Activated B cell treated with CpG ODN at 0.5 μM for 24 hours (primary cell): ENCODE results near the gene ANP32E. TPM values are rescaled to one million over a fixed set of nuclear protein-coding genes. Genes with fewer than 3 reads are reported as not detected.
"Not testable (repeated sequence)": the region's sequence is repeated elsewhere in the genome, so short reads cannot be mapped to it uniquely, and the experiment has no call there.

ENCODE experiments used
- ATAC-seq: fragments of 200-7000 bp; cut with Tn5 transposase; one replicate; pipeline ENCODE4 v1.10.0; 2021; ENCODE audit warnings: low read depth, mild to moderate bottlenecking, moderate library complexity
- CTCF ChIA-PET: fragments of 350-600 bp; sonication (Branson Sonifier 250); formaldehyde crosslinking; loops from one replicate; lab custom pipeline; 2021; ENCODE audit warnings: antibody characterized with exemption; lab: Charles Lee
- POLR2A ChIA-PET: fragments of 350-600 bp; sonication (Branson Sonifier 250); formaldehyde crosslinking; loops from one replicate; lab custom pipeline; 2021; ENCODE audit warnings: antibody characterized with exemption; lab: Charles Lee
- DNase-seq: peaks from one replicate; pipeline ENCODE4 v3.0.0; 2022
- H3K27ac Mint-ChIP-seq: one replicate; pipeline ENCODE4 v1.8.0; 2020; ENCODE audit warnings: mixed read lengths
- H3K27me3 Mint-ChIP-seq: one replicate; pipeline ENCODE4 v1.8.0; 2021; ENCODE audit warnings: mixed read lengths
- H3K36me3 Mint-ChIP-seq: one replicate; pipeline ENCODE4 v1.8.0; 2021; ENCODE audit warnings: low read depth, mixed read lengths
- H3K4me1 Mint-ChIP-seq: one replicate; pipeline ENCODE4 v1.8.0; 2021; ENCODE audit warnings: mixed read lengths
- H3K4me3 Mint-ChIP-seq: one replicate; pipeline ENCODE4 v1.8.0; 2020; ENCODE audit warnings: mild to moderate bottlenecking, mixed read lengths
- H3K9me3 Mint-ChIP-seq: one replicate; pipeline ENCODE4 v1.8.0; 2020; ENCODE audit warnings: mixed read lengths
- intact Hi-C: fragments of 100-400 bp; cut with micrococcal nuclease; formaldehyde crosslinking; loops from one replicate; pipeline ENCODE4 v1.15.1; 2024
- total RNA-seq: library from RNA; stranded (reverse); gene quantifications from 2 replicates; pipeline ENCODE4 v1.2.3, GENCODE V29; 2022
- TF ChIP-seq, protein P1 (sequence below): fragments of 200-600 bp; IDR thresholded peaks from one replicate; pipeline ENCODE4 v1.8.0; 2022; ENCODE audit warnings: antibody characterized with exemption, mild to moderate bottlenecking

ANP32E gene
- total RNA-seq, 1 donor from 2014 or later: 70.5 TPM

DNA sequence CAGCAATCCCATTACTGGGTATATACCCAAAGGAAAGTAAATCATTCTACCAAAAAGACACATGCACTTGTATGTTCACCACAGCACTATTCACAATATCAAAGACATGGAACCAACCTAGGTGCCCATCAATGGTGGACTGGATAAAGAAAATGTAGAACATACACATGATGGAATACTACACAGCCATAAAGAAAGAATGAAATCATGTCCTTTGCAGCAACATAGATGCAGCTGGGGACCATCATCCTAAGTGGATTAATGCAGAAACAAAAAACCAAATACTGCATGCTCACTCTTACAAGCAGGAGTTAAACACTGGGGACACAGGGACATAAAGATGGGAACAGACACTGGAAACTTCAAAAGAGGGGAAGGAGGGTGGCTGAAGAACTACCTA lies 8.7 kb downstream of the ANP32E start:
- peaks cover 70% of the 10 kb centered on the region for H3K36me3 Mint-ChIP-seq
- POLR2A ChIA-PET: no interaction called here
- DNase-seq (no peak), ATAC-seq (no peak)
- CTCF ChIA-PET: no interaction called here
- H3K9me3 Mint-ChIP-seq: no peaks in the 10 kb centered on the region
- intact Hi-C loops: no loop called here
- TF ChIP-seq, protein P1, sequence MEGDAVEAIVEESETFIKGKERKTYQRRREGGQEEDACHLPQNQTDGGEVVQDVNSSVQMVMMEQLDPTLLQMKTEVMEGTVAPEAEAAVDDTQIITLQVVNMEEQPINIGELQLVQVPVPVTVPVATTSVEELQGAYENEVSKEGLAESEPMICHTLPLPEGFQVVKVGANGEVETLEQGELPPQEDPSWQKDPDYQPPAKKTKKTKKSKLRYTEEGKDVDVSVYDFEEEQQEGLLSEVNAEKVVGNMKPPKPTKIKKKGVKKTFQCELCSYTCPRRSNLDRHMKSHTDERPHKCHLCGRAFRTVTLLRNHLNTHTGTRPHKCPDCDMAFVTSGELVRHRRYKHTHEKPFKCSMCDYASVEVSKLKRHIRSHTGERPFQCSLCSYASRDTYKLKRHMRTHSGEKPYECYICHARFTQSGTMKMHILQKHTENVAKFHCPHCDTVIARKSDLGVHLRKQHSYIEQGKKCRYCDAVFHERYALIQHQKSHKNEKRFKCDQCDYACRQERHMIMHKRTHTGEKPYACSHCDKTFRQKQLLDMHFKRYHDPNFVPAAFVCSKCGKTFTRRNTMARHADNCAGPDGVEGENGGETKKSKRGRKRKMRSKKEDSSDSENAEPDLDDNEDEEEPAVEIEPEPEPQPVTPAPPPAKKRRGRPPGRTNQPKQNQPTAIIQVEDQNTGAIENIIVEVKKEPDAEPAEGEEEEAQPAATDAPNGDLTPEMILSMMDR: no peak
- H3K4me3 Mint-ChIP-seq: no peak overlapping the region
- no peaks in the 10 kb centered on the region for H3K27me3 Mint-ChIP-seq
- H3K27ac Mint-ChIP-seq: no peak overlapping the region
- H3K4me1 Mint-ChIP-seq: peaks cover 22% of the 10 kb centered on the region

GRCh38 chr1:150226486-150226885 lies 9.4 kb downstream of the ANP32E start:
- Mint-ChIP-seq H3K27me3 (no peaks in the 10 kb centered on the region), H3K4me3 (no peak overlapping the region), H3K9me3 (no peaks in the 10 kb centered on the region), H3K36me3 (peaks cover 73% of the 10 kb centered on the region), H3K27ac (peak overlapping the region; percentile 79), H3K4me1 (peaks cover 22% of the 10 kb centered on the region)
- ChIA-PET CTCF (no interaction called here), POLR2A (interaction anchor here (0.7 to 3.1 kb wide), 3 partner anchors 7 to 112 kb away, joined by 6 to 15 read pairs (median 8); partner anchors contain the start of gene APH1A)
- ATAC-seq (no peak), DNase-seq (no peak)
- intact Hi-C loops: no loop called here
- TF ChIP-seq, protein P1: no peak

DNA sequence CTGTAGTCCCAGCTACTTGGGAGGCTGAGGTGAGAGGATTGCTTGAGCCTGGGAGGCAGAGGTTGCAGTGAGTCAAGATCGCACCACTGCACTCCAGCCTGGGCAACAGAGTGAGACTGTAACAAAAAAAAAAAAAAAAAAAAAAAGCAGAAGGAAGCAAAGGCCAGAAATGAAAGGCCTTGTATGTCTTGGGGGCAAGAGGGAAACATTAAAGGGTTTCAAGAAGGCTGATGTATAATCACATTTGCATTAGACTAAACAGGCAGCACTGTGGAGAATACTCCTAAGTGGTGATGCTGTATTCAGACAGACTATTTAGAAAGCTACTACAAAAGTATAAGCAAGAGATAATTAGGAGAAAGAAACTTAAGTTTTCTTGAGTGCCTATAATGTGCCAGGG lies 10.4 kb downstream of the ANP32E start:
- Mint-ChIP-seq H3K27ac (peak overlapping the region; percentile 79), H3K27me3 (no peaks in the 10 kb centered on the region), H3K4me1 (peaks cover 22% of the 10 kb centered on the region), H3K36me3 (peaks cover 71% of the 10 kb centered on the region), H3K9me3 (no peaks in the 10 kb centered on the region), H3K4me3 (peak overlapping the region; percentile 11)
- peak; percentile 57 for ATAC-seq
- CTCF ChIA-PET: interaction anchor here (0.8 kb wide), 1 partner anchor 11 kb away, joined by 3 read pairs; no protein-coding TSS in a partner anchor
- intact Hi-C loops: no loop called here
- no peak for DNase-seq
- POLR2A ChIA-PET: interaction anchor here (0.7 to 3.1 kb wide), 3 partner anchors 8 to 43 kb away, joined by 6 to 15 read pairs (median 8); partner anchors contain the start of gene APH1A
- TF ChIP-seq, protein P1: no peak

DNA sequence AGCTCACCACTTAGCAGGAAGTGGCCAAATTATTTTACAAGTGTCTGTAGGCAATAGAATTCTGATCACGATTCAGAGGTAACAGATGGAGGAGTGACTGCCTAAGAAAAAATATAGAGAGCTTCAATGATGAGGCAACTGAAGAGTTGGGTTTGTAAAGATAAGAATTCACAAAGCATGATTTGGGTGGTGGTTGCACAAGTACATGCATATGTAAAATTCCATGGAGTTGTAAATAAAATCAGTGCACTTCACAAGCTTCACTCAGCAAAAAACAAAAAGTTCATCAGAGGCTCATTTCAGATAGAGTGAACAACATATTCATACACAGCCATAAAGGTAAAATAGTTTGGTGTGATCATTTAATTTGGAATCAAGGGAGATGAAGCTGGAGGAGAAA lies 10.9 kb downstream of the ANP32E start:
- CTCF ChIA-PET: no interaction called here
- intact Hi-C loops: no loop called here
- H3K27ac Mint-ChIP-seq: peak overlapping the region; percentile 56
- peaks cover 72% of the 10 kb centered on the region for H3K36me3 Mint-ChIP-seq
- POLR2A ChIA-PET: interaction anchor here (1.5 to 3.1 kb wide), 2 partner anchors 9 to 10 kb away, joined by 6 to 15 read pairs; no protein-coding TSS in a partner anchor
- no peak overlapping the region for H3K4me3 Mint-ChIP-seq
- no peaks in the 10 kb centered on the region for H3K27me3 Mint-ChIP-seq
- no peak for ATAC-seq
- peaks cover 22% of the 10 kb centered on the region for H3K4me1 Mint-ChIP-seq
- H3K9me3 Mint-ChIP-seq: no peaks in the 10 kb centered on the region
- TF ChIP-seq, protein P1: no peak
- DNase-seq: no peak

- Mint-ChIP-seq H3K9me3 (no peaks in the 10 kb centered on the region), H3K36me3 (peaks cover 54% of the 10 kb centered on the region), H3K27me3 (no peaks in the 10 kb centered on the region), H3K4me3 (no peak overlapping the region), H3K4me1 (peaks cover 17% of the 10 kb centered on the region), H3K27ac (no peak overlapping the region)
- DNase-seq (no peak), ATAC-seq (peak; percentile 49)
- intact Hi-C loops: no loop called here
- ChIA-PET POLR2A (interaction anchor here (0.5 to 0.7 kb wide), 4 partner anchors 12 to 378 kb away, joined by 3 to 4 read pairs (median 4); no protein-coding TSS in a partner anchor), CTCF (interaction anchor here (1.2 to 1.6 kb wide), 2 partner anchors 148 to 259 kb away, joined by 3 read pairs; no protein-coding TSS in a partner anchor)
- TF ChIP-seq, protein P1: no peak
Measured at GRCh38 chr1:150221552-150221951, 14.4 kb downstream of the ANP32E start.

GRCh38 chr1:150215855-150216254 lies 20.1 kb downstream of the ANP32E start:
- CTCF ChIA-PET, ATAC-seq, H3K27ac Mint-ChIP-seq, H3K27me3 Mint-ChIP-seq, H3K9me3 Mint-ChIP-seq, intact Hi-C loops, DNase-seq, H3K4me3 Mint-ChIP-seq: not testable (repeated sequence)
- Mint-ChIP-seq H3K4me1 (peaks cover 15% of the 10 kb centered on the region), H3K36me3 (peaks cover 21% of the 10 kb centered on the region)
- POLR2A ChIA-PET: interaction anchor here (0.6 to 0.9 kb wide), 3 partner anchors 29 to 327 kb away, joined by 3 to 4 read pairs (median 3); no protein-coding TSS in a partner anchor

DNA sequence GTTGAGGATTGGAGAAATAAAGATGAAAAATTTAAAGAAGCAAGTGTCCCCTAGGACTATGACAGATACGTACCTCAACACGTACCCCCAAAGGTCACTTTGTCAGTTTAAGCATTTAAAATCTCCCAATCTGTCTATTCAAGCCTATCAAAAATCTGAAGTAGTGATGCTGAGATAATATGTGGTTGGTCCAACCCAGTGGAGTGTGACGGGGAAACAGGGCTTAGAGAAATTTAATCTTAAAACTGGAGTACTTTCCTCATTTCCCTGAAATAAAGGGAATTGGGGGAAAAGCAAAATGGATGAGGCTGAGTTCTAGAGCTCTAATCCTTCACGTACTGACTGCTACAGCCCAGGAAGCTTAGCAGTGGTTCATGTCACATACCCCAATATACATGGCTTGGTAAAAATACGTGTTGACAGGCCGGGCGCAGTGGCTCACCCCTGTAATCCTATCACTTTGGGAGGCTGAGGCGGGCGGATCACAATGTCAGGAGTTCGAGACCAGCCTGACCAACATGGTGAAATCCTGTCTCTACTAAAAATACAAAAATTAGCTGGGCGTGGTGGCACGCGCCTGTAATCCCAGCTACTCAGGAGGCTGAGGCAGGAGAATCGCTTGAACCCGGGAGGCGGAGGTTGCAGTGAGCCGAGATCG lies 21.7 kb downstream of the ANP32E start:
- POLR2A ChIA-PET: interaction anchor here (0.7 to 3.3 kb wide), 3 partner anchors 8 to 149 kb away, joined by 6 to 28 read pairs (median 7); no protein-coding TSS in a partner anchor
- H3K4me1 Mint-ChIP-seq: peaks cover 15% of the 10 kb centered on the region
- DNase-seq, H3K27me3 Mint-ChIP-seq, ATAC-seq, H3K36me3 Mint-ChIP-seq, intact Hi-C loops, H3K9me3 Mint-ChIP-seq: not testable (repeated sequence)
- CTCF ChIA-PET: interaction anchor here (0.9 to 1.4 kb wide), 2 partner anchors 12 to 26 kb away, joined by 3 read pairs; no protein-coding TSS in a partner anchor
- peak overlapping the region; percentile 90 for H3K4me3 Mint-ChIP-seq
- peak overlapping the region; percentile 94 for H3K27ac Mint-ChIP-seq
